PC-3 (cell line): ENCODE results near the gene C1orf210. TPM values are rescaled to one million over a fixed set of nuclear protein-coding genes. Genes with fewer than 3 reads are reported as not detected.

Source experiments
- ATAC-seq: fragments of 200-7000 bp; cut with Tn5 transposase; 2 replicates; pipeline ENCODE4 v1.9.1; 2020; ENCODE audit warnings: mild to moderate bottlenecking, moderate library complexity
- BruUV-seq: library from RNA; stranded (reverse); fragments of 400-500 nt; replicated peaks from 2 replicates; lab custom pipeline; 2021; lab: Mats Ljungman, UMichigan
- CTCF ChIA-PET: fragments of 300-600 bp; sonication (Branson Sonifier 250); formaldehyde crosslinking; loops from one replicate; lab custom pipeline; 2022; ENCODE audit warnings: antibody characterized with exemption; lab: Charles Lee
- POLR2A ChIA-PET: fragments of 300-600 bp; sonication (Branson Sonifier 250); formaldehyde crosslinking; loops from one replicate; lab custom pipeline; 2022; ENCODE audit warnings: antibody characterized with exemption; ENCODE audit not compliant: unreplicated experiment; lab: Charles Lee
- DNase-seq: peaks from one replicate; pipeline ENCODE4 v3.0.0-alpha.2; 2015
- H2AFZ ChIP-seq: fragments of 300-600 bp; sonication (generic); 2 replicates; pipeline ENCODE4 v1.6.0; 2016; ENCODE audit warnings: antibody characterized with exemption, low read length
- H3F3A ChIP-seq: fragments of 300-600 bp; sonication (generic); one replicate; pipeline ENCODE4 v1.6.0; 2017; ENCODE audit warnings: antibody characterized with exemption, low read length, control low read depth, mild to moderate bottlenecking; ENCODE audit not compliant: unreplicated experiment
- H3K27ac ChIP-seq: fragments of 300-600 bp; sonication (generic); 2 replicates; pipeline ENCODE4 v1.5.1; 2016; ENCODE audit warnings: mild to moderate bottlenecking, low read length
- H3K27me3 ChIP-seq: fragments of 300-600 bp; sonication (generic); 2 replicates; pipeline ENCODE4 v1.6.1; 2016; ENCODE audit warnings: low read length, mixed read lengths
- H3K36me3 ChIP-seq: fragments of 300-600 bp; sonication (generic); 2 replicates; pipeline ENCODE4 v1.6.1; 2016; ENCODE audit warnings: low read depth, mixed run types, low read length, mixed read lengths
- H3K4me1 ChIP-seq: fragments of 300-600 bp; sonication (generic); 2 replicates; pipeline ENCODE4 v1.5.1; 2016; ENCODE audit warnings: low read length; ENCODE audit not compliant: insufficient read depth
- H3K4me2 ChIP-seq: fragments of 300-600 bp; sonication (generic); 2 replicates; pipeline ENCODE4 v1.6.0; 2016; ENCODE audit warnings: low read length
- H3K4me3 ChIP-seq: fragments of 300-600 bp; sonication (generic); 2 replicates; pipeline ENCODE4 v1.5.1; 2016; ENCODE audit warnings: mild to moderate bottlenecking, low read length, mixed read lengths
- H3K79me2 ChIP-seq: fragments of 300-600 bp; sonication (generic); 2 replicates; pipeline ENCODE4 v1.6.1; 2017; ENCODE audit warnings: low read length, mixed read lengths
- H3K9ac ChIP-seq: fragments of 300-600 bp; sonication (generic); 2 replicates; pipeline ENCODE4 v1.6.0; 2016; ENCODE audit warnings: mild to moderate bottlenecking, low read length
- H3K9me2 ChIP-seq: fragments of 300-600 bp; sonication (generic); replicated peaks from 2 replicates; pipeline ENCODE4 v1.6.1; 2016; ENCODE audit warnings: mixed run types, low read length, mixed read lengths
- H3K9me3 ChIP-seq: fragments of 300-600 bp; sonication (generic); 2 replicates; pipeline ENCODE4 v1.6.1; 2016; ENCODE audit warnings: low read length, mixed read lengths
- H4K20me1 ChIP-seq: fragments of 300-600 bp; sonication (generic); 2 replicates; pipeline ENCODE4 v1.6.1; 2016; ENCODE audit warnings: low read length, mixed read lengths
- EZH2 ChIP-seq: fragments of 300-600 bp; sonication (generic); IDR thresholded peaks from one replicate; pipeline ENCODE4 v1.6.1; 2017; ENCODE audit warnings: antibody characterized with exemption, mild to moderate bottlenecking, low read length; ENCODE audit not compliant: unreplicated experiment
- EZH2phosphoT487 ChIP-seq: fragments of 300-600 bp; sonication (generic); IDR thresholded peaks from 2 replicates; pipeline ENCODE4 v1.6.1; 2018; ENCODE audit warnings: mild to moderate bottlenecking, antibody characterized with exemption, low read length, borderline replicate concordance
- intact Hi-C: fragments of 100-400 bp; cut with micrococcal nuclease; formaldehyde crosslinking; loops from 2 replicates; pipeline ENCODE4 v1.9.0; 2023
- total RNA-seq: library from RNA; depleted of rRNA; stranded (reverse); fragments of >200 nt; gene quantifications from 2 replicates; pipeline ENCODE4 v1.2.3, GENCODE V29; 2014
- TF ChIP-seq, protein P1 (sequence below): fragments of 300-600 bp; sonication (generic); conservative IDR thresholded peaks from 2 replicates; pipeline ENCODE4 v1.5.1; 2017; ENCODE audit warnings: antibody characterized with exemption, low read depth, mild to moderate bottlenecking, low read length

The C1orf210 gene
- total RNA-seq, 1 experiment from 2014 or later, result 17.8 TPM

DNA sequence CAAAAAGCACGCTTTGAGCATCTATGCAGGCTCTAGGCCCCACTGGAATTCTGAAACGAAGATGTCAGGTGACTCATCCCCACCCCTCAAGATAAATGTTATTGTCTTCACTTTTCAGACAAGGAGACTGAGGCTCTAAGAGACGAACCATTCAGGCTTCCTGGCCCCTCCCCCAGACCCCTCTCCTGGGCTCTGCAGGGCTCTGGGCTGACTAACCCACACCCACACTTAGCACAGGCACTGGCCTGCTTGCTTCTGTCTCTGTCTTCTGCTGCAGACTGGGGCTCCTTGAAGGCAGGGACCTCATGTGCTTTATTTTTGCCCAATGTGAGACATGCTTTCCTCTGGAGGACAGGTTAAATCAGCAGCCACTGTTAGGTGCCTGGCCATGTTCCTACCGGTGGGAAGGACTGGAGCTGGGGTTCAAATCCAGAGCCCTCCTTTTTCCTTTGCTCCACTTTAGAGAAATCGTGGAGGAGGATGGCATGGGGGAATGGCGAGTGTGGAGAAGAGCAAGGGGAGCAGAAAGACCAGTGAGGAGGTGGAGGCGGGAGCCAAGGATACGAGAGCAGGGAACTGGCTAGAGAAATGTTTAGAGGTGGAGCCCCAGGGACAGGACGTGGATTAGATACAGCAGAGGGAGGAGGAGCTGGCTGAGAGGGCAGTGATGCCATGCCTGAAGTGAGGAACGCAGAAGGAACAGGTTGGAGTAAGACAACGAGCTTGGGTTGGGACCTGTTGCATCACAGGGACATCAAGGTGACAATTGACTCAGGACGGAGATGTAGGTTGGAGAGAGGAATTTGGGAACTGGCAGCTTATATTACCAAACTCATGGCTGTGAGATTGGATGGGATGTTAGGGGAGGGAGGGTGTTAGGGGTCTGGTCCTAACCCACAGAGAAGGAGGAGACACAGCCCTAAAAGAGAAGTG, 13.9 kb downstream of the C1orf210 start:
- POLR2A ChIA-PET, result interaction anchor here (0.5 to 0.6 kb wide), 3 partner anchors 46 to 435 kb away, joined by 4 to 6 read pairs (median 4); no protein-coding TSS in a partner anchor
- Histone ChIP-seq H2AFZ (0 out of 2 replicates have a peak overlapping the region, but pooled peaks have one; percentile 65), H3K27ac (no peak overlapping the region), H3F3A (no peaks in the 10 kb centered on the region), H3K9ac (no peak overlapping the region), H3K4me2 (peak overlapping the region; percentile 75; the same call in 1 of the 2 replicates), H3K9me2 (no peaks in the 10 kb centered on the region), H3K27me3 (no peaks in the 10 kb centered on the region), H3K4me3 (peak overlapping the region; percentile 55; the same call in 1 of the 2 replicates), H3K79me2 (no peaks in the 10 kb centered on the region), H3K36me3 (no peaks in the 10 kb centered on the region), H3K9me3 (no peaks in the 10 kb centered on the region), H3K4me1 (peaks cover 16% of the 10 kb centered on the region), H4K20me1 (no peaks in the 10 kb centered on the region)
- TSS peak; percentile 69 for BruUV-seq
- ATAC-seq, result no peak
- TF ChIP-seq, protein P1, sequence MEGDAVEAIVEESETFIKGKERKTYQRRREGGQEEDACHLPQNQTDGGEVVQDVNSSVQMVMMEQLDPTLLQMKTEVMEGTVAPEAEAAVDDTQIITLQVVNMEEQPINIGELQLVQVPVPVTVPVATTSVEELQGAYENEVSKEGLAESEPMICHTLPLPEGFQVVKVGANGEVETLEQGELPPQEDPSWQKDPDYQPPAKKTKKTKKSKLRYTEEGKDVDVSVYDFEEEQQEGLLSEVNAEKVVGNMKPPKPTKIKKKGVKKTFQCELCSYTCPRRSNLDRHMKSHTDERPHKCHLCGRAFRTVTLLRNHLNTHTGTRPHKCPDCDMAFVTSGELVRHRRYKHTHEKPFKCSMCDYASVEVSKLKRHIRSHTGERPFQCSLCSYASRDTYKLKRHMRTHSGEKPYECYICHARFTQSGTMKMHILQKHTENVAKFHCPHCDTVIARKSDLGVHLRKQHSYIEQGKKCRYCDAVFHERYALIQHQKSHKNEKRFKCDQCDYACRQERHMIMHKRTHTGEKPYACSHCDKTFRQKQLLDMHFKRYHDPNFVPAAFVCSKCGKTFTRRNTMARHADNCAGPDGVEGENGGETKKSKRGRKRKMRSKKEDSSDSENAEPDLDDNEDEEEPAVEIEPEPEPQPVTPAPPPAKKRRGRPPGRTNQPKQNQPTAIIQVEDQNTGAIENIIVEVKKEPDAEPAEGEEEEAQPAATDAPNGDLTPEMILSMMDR, result no peak
- TF ChIP-seq EZH2phosphoT487 (no peak), EZH2 (no peak)
- intact Hi-C loops, result no loop called here
- CTCF ChIA-PET, result no interaction called here
- no peak for DNase-seq

- no peak overlapping the region for H3K9ac ChIP-seq
- no peak overlapping the region for H3K27ac ChIP-seq
- intact Hi-C loops, result no loop called here
- DNase-seq (peak; percentile 88), ATAC-seq (peak; percentile 91)
- peaks cover 16% of the 10 kb centered on the region for H3K4me1 ChIP-seq
- H3K9me3 ChIP-seq, result no peaks in the 10 kb centered on the region
- H2AFZ ChIP-seq, result peak overlapping the region; percentile 65
- no peaks in the 10 kb centered on the region for H3K79me2 ChIP-seq
- peak overlapping the region; percentile 55 for H3K4me3 ChIP-seq
- peak overlapping the region; percentile 75 for H3K4me2 ChIP-seq
- no peaks in the 10 kb centered on the region for H3K9me2 ChIP-seq
- H4K20me1 ChIP-seq, result no peaks in the 10 kb centered on the region
- no peaks in the 10 kb centered on the region for H3K27me3 ChIP-seq
- H3F3A ChIP-seq, result no peaks in the 10 kb centered on the region
- CTCF ChIA-PET, result no interaction called here
- no TSS peak for BruUV-seq
- no peak for TF ChIP-seq EZH2phosphoT487
- TF ChIP-seq, protein P1, result no peak
- no peak for TF ChIP-seq EZH2
- H3K36me3 ChIP-seq, result no peaks in the 10 kb centered on the region
- POLR2A ChIA-PET, result interaction anchor here (0.5 to 0.6 kb wide), 3 partner anchors 47 to 436 kb away, joined by 4 to 6 read pairs (median 4); no protein-coding TSS in a partner anchor
Measured at GRCh38 chr1:43270421-43271095, 14.8 kb downstream of the C1orf210 start.
